Activated CD8-positive, alpha-beta memory T cell treated with anti-CD3 and anti-CD28 coated beads, Interleukin-2, amount 50 U/mL, for 24 hours (primary cell): ENCODE results near the gene UNC13C.
"Not testable (repeated sequence)": the region's sequence is repeated elsewhere in the genome, so short reads cannot be mapped to it uniquely, and the experiment has no call there.

Source experiments
- DNase-seq: peaks from one replicate; pipeline ENCODE4 v3.0.0-alpha.2; 2020; ENCODE audit errors: extremely low read depth

The UNC13C gene

DNA sequence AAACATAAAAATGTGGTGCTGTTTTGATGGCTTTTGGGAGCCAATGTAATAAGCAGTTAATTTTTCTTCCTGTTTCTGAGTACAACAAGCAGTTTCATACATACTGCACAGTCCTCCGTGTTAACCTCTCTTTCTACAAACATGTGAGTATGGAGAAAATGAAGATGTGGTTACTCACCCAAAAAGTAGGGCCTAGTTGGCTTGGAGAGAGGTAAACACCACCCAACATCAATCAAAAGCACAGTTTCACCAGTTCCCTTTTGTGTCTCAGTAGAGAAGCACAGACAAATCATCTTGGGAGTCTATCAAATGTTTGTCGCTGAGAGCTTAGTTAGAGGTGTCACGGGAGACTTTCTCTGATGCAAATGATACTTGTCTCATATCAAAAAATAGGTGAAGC lies 320.2 kb downstream of the UNC13C start:
- no peak for DNase-seq

DNA sequence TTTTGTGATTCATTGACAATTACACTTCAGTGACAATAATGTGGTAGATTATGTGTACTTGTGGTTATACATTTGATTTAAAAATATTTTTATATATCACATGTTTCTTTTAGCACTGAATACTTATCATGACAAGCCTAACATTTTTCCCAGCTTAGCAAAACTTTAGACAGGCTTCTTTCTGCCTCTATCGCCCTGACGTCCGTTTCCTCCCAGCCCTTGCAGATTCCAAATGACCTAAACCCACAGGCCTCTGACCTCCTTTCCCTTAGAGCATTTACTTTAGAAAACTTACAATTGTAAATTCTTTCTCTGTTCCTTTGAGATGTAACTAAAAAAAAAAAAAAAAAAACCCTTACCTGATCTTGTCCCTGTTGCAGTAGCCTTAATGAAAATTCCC lies 326.1 kb downstream of the UNC13C start:
- DNase-seq: no peak

DNA sequence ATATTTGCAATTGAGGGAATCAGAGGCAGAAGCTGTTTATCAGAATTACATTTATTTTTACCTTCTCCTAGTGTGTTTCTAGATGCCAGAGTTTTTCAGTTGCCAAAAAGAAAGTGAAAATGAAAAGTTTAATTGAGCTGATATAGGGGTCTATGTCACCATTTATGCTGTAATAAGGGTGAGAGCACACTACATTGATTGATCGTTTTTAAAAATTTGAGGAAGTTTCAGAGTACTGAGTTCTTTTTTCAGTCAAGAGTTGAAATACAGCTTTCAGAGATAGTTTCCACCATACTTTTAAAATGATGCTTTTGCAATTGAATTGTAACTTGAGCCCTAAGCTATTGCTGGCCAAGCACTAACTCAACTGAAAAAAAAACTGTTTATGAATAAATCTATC lies 326.9 kb downstream of the UNC13C start:
- DNase-seq: no peak

DNA sequence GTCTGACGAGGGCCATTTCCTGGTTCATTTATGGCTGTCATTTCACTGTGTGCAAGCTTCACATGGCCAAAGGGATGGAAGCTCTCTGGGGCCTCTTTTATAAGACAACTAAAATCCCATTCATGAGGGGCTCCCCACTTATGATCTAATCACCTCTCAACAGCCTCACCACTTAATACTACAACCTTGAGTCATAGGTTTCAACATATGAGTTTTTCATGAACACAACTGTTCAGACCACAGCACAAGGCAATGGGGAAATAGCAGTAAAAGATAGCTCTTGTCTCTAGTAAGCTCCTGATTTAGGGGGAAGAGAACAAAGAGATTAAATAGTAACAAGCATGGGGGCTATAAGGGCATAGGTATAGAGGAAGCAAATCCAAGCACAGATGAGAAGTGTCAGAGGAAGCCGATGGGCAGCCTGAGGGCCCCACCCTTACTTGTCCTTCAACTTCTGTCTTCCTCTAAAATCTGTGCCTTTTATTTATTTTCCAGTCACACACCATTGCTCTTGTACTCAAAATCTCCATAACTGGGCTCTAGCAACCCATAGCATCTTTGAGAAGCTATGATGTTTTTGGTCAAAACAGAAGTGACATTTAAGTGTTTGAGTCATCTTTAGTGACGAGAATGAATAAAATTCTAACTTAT lies 329.1 kb downstream of the UNC13C start:
- DNase-seq: no peak

DNA sequence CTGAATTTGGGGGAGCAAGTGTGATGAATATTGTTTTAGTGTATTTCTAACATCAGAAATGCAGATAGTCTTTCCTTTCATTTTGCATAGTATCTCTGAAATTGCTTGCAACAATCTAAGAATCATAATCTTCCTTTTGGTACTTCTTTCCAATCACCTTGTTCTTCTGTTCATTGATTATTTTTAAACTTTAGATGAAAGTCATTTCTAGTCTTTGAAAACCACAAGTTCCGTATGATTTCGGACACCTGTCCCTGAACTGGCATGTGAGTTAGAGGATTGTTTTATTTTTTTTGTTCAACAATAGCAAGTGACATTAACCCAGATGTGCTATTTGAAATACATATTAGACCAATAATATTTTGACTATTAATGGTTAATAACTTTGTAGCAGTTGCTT lies 329.7 kb downstream of the UNC13C start:
- no peak for DNase-seq

DNA sequence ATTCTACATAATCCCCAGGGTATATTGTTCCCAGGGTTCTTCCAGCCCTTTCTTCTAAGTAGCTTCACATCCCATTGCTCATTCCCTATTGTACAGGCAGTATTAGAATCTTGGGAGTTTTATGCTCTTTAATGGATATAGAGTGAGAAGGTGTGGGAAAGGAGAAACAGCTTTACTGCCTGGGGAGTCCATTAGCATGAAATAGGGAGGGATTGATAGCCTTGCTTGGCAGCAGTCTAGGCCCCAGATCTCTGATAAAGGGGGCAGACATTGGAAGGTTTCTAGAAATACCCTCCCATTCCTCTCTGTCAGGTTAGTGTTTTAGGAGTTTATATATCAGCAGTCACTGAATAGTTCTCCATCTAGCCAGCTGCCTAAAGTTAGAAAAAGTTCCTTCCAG lies 334.3 kb downstream of the UNC13C start:
- no peak for DNase-seq

DNA sequence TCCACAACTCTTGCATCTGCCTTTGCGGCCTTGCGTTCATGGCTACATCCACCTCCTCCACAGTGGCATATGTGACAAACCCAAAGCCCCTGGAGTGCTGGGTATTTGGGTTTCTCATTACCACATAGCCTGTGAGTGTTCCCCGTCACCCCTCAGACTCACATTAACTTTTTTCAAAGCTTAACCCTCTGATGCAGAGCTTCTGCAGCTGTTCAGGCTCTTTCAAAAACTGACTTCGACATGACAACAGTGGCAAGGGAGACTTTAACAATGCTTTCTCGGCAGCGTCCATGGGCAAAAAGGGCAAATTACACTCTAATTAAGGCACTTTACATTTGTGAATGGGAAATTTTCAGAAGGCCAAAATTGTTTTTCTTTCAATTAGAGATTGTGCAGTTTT lies 343.2 kb downstream of the UNC13C start:
- no peak for DNase-seq

DNA sequence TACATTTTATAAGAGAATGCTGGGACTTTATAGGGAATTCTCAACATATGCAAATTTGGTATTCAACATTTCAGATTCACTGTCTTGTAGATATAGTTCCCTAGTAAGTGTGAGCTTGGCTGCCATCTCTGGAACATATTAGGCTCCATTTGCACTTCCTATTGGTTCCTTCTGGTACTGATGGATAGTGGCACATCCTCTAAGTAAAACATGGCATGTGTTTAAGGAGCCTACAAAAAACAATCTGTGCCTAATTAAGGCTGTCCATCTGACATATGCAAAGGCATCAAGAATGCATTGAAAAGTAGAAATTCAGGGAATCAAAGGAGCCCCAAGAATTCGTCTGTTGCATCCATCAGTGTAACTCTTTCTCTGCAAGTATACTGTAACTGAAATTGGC lies 344.1 kb downstream of the UNC13C start:
- DNase-seq: no peak

DNA sequence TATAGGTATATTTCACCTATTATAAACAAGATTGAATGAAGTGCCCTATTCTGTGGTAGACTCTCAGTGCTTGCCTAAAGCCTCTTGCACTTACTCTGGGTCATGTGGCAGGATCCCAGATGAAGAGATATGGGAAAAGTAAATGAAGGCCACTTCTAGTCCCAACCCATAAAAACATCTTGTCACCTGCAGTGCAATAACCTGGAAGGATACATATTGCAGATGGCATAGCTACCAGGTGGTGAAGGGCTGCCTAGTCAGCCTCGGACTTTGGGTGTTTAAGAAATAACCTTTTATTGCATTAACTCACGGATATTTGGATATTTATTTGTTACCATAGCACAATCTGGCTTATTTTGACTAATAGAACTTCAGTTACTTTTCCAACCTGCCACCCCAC lies 367.1 kb downstream of the UNC13C start:
- DNase-seq: no peak

DNA sequence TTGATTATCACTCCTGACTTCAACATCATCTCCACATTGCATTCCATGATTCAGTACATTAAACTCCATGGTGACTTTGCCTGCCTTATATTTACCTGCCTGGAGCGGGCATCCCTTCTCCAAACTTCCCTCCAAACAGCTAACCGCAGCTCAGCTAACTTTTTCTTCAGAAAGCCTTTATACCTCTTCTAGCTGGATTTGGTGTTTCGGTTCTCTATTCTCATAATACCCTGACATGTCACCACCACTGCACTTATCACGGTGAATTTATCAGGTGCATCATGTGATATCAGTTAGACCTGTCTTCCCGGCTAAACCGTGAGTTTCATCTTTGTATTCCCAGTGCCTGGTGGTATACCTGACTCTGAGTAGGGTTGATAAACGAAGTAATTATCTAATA lies 367.6 kb downstream of the UNC13C start:
- DNase-seq: no peak

DNA sequence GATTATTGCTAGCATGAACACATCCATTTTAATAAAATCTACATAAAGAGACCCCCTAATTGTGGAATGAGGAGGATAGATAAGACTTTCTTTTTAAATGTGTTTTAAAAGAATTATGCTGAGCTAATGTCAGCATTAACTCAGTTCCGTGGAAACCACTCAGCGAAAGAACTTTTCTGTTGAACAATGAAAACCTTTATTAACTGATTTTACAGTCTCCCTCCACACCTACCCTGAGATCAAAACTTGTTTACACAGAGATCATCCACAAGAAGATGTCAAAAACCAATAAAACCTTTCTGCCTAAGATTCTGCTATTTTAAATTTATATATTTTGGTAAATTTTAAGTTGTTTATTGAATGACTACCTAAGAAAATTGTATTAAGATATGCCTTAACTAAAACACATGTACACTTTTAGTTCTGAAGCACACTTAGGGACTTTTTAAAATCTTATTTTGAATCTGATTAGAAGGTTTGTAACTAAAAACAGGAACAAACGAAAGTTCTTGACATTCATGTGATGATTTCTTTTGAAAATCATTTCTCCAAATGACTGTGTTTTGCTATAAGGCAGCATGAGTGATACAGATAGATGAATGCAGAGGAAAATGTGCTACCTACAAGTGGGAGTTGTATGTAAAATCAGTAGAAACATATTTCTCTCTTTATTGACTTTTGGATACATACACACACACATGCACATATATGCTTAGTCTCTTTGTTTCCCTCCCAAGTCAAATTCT lies 369.0 kb downstream of the UNC13C start:
- DNase-seq: no peak

DNA sequence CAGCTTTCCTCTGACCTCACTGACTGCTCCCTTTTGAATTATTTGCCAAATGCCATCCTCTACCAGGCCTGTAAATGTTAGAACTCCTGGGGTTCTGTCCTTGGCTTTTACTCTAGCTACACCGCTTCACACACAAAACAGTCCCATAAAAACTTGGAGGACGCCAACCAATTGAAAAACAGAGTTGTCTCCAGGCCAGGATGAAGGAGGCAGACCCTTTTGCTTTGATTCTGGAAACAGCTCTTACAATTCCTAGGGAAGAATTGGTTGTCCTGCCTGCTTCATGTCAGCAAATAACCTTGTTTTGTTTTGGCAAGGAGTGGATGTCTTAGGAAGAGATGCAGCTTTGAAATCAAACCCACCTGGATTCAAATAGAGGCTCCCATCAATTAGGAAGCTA lies 375.5 kb downstream of the UNC13C start:
- no peak for DNase-seq

DNA sequence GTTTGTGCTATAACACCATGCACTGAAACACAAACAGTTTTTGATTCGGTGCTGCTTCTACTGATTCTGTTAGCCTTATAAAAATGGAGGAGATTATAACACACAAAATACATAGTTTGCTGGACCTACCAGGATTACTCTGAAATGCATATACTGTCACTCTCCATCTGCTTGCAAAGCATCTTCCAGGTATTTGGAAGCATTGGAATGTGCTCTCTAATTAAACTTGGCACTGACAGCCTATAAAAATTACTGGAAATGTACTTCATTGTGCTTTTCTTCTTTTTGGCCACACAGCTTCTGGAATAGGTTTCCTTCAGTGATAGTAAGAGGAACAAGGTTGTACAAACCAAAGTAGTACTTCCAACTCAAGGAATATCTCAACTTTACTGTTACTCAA lies 376.1 kb downstream of the UNC13C start:
- DNase-seq: no peak

DNA sequence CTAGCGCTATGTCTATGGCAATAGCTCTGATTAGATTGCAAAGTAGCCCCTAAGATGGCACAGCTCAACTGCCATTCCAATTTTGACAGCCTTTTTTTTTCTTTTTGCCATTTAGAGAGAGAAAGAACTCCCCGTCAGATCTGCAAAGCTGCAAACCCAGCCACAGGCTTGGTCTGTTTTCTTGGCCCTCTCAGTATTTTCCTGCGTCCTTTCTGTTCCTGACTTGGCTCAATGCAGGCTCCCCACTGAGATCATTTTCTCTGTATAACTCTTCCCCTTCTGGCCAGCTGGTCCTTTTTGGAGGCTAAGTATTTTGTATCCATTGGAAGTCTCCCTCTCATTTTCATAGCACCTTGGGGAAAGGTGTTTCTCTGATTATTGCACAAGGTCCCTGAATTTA lies 386.7 kb downstream of the UNC13C start:
- no peak for DNase-seq

DNA sequence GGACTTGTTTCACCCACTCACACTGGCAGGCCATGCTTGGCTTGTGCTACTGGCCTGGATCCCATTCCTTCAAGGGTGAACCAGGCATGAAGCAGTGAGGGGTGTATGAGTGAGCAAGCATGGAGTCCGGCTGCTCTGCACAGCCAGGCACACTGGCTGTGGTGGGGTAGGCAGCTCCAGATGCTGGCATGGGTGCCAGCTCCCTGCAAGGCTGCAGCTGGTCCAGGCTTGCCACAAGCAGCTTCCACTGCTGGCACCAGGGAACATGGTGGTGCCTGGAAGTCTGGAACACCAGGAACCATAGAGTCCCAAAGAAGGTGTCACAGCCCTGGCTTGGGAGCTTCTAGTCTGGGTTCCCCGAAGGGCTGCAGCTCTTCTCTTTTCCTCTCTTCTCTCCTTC lies 395.1 kb downstream of the UNC13C start:
- DNase-seq: no peak

DNA sequence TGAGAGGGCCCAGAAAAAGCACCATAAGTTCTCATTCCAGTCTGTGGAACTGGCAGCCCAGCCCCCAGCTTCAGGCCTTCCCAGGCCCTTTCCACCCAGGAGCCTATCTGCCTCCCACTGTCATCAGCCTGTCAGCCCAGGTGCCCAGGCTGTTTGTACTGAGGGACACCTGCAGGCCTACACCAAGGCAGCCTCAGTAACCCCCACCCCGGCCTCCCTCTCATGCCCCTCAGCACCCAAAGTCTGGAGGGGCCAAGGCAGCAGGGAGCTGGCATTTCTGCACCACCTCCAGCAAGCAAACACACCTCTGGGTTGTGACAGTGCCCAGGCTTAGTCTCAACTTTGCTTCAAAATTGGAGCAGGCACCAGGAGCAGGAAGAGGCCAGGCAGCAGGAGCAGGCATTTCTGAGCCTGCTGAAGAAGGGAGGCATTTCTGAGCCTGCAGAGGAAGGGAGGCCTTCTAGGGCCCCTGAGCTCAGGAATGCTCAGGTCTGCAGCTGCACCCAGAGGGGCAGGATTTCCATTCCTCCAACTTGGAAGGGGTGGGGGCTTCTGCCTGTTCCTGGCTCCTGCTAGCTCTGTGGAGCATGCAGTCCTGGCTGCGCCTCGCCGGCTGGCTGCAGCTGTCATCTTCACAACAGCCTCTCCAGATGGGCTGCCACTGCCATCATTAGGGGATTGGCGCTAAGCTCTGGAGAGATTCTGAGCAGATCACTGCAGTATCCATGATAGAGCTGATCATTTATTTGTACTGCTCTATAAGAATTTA lies 396.1 kb downstream of the UNC13C start:
- no peak for DNase-seq

DNA sequence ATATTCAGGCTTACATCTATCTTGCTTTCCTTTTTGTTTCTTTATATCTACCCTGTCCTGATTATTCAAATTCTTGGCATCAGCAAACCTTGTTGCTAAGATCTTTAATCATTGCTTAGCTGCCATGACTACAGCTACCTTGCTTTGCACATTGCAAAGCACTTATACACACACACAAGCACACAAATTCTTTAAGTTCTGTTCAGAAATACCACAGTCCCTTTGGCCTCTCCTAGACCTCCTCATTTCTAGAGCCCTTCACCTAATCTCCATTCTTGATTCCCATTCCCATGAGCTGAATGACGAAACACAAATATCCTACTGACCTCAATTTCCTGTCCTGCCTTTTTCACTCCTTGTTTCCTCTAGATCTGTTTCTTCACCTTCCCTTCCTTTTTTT lies 409.6 kb downstream of the UNC13C start:
- no peak for DNase-seq

DNA sequence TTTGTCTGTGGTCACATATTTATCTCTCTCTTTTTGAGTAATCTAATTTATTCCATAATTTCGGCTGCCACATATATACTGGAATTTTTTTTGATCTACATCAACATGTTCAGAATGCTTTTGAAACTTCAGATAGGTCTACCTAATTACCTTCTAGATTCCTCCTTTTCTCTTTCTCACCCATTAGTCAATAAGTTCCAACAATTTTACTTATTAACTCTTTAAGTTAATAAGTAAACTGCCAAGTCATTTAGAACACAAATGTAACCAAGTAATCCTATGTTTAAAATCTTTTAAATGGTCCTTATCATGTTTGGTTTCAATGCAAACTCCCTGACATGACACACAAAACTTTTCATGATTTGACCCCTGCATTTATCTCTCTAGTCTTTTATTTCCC lies 410.5 kb downstream of the UNC13C start:
- DNase-seq: no peak

DNA sequence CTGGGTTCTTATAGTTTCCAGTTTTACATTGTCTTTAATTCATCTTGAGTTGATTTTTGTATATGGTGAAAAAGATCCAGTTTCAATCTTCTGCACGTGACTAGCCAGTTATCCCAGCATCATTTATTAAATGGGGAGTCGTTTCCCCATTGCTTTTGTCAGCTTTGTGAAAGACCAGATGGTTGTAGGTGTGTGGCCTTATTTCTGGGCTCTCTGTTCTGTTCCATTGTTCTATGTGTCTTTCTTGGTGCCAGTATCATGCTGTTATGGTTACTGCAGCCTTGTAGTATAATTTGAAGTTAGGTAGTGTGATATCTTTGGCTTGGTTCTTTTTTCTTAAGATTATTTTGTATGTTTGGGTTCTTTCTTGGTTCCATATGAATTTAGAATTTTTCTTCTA lies 432.2 kb downstream of the UNC13C start:
- DNase-seq: no peak

DNA sequence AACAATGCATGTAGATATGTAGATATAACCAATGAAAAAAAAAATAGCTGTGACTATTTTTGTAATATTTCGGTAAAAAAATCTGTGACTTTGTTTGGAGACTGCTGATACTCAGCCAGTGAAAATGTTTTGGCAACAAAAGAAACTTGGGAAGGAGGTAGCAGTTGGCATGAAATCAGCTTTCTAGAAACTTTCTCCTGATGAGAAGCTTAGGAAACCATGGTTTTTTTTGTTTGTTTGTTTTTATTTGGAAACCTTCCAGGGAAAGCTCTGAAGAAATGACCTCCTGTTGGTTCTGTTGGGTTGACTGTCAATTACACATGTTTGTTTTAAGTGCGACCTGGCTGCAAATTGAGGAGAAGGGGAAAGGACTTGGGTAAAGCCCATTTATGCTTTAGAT lies 445.9 kb downstream of the UNC13C start:
- DNase-seq: no peak

DNA sequence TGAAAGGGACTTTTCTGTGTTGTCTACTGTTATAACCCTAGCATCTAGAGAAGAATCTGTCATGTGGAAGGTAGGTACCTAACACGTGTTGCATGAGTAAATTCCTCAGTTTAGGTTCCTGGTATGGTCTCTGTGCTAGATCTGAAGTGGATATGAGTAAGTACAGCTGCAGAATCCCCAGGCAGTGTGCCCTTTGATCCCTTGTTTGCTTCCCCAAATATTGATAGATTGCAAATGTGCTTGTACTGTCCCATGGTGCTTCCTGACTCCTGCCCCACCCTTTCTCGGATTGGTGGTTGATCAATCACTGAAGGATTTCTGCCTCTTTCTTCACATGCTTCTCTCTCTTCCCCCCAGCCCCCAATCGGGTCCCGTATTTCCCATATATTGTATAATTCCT lies 450.4 kb downstream of the UNC13C start:
- DNase-seq: no peak

DNA sequence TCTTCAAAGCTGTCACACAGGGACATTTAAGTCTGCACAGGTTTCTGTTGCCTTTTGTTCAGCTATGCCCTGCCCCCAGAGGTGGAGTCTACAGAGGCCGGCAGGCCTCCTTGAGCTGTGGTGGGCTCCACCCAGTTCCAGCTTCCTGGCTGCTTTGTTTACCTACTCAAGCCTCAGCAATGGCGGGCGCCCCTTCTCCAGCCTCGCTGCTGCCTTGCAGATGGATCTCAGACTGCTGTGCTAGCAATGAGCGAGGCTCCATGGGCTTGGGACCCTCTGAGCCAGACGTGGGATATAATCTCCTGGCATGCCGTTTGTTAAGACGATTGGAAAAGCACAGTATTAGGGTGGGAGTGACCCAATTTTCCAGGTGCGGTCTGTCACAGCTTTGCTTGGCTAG lies 472.0 kb downstream of the UNC13C start:
- DNase-seq: not testable (repeated sequence)

DNA sequence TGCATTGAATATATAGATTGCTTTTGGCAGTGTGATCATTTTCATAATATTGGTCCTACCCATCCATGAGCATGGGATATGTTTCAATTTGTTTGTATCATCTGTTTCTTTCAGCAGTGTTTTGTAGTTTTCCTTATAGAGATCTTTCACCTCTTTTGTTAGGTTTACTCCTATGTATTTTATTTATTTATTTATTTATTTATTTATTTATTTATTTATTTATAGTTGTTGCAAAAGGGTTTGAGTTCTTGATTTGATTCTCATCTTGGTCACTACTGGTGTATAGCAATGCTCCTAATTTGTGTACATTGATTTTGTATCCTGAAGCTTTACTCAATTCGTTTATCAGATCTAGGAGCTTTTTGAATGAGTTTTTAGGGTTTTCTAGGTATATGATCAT lies 478.2 kb downstream of the UNC13C start:
- no peak for DNase-seq
